Upper lobe of left lung (tissue), 4 donors: ENCODE data around the gene C2orf80.

Experiments
- EP300 ChIP-seq, 4 donors: sonication (generic); formaldehyde crosslinking; IDR thresholded peaks; one replicate each; pipeline ENCODE4 v1.5.1; 2017; ENCODE audit warnings: antibody characterized with exemption in 4 of 4, control low read depth in 2 of 4
- POLR2AphosphoS5 ChIP-seq, 2 donors: sonication (generic); formaldehyde crosslinking; IDR thresholded peaks; one replicate each; pipeline ENCODE4 v1.5.1; 2017; ENCODE audit warnings: antibody characterized with exemption in 2 of 2
- TF ChIP-seq, protein P1 (sequence below), 6 experiments: fragments of 450-650 bp in 4 of 6; fragments of 200-600 bp in 2 of 6; sonication (generic) in 2 of 6; IDR thresholded peaks; one replicate each; pipeline ENCODE4 v1.5.1; 2016 to 2019; ENCODE audit warnings: antibody characterized with exemption in 6 of 6

DNA sequence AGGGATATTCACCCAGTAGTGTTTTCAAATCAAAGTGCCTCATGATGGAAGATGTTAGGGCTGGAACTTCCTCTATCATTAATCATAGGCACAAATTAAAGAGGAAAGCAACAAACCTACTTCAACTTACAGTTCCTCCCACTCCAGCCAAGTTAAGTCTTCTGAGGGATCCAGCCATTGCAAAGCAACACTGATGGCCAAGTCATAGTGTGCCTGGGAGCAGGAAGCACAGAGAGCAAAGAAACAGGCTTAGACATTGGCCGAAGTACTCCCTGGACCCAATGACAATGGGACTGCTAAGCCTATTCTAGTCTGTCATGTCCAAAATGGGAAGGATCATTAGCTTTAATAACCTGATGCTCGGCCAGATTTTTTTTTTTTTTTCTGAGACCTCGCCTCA lies 7.0 kb downstream of the C2orf80 start:
- TF ChIP-seq, protein P1, sequence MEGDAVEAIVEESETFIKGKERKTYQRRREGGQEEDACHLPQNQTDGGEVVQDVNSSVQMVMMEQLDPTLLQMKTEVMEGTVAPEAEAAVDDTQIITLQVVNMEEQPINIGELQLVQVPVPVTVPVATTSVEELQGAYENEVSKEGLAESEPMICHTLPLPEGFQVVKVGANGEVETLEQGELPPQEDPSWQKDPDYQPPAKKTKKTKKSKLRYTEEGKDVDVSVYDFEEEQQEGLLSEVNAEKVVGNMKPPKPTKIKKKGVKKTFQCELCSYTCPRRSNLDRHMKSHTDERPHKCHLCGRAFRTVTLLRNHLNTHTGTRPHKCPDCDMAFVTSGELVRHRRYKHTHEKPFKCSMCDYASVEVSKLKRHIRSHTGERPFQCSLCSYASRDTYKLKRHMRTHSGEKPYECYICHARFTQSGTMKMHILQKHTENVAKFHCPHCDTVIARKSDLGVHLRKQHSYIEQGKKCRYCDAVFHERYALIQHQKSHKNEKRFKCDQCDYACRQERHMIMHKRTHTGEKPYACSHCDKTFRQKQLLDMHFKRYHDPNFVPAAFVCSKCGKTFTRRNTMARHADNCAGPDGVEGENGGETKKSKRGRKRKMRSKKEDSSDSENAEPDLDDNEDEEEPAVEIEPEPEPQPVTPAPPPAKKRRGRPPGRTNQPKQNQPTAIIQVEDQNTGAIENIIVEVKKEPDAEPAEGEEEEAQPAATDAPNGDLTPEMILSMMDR (IDR thresholded peaks at IDR 0.05), result no peak
- TF ChIP-seq POLR2AphosphoS5 (IDR thresholded peaks at IDR 0.05) (no peak), EP300 (IDR thresholded peaks at IDR 0.05) (no peak)
